GM12892 (cell line): Measurements from ENCODE around the gene PANK4.
A peak's percentile ranks its signal among the peaks of the same experiment; 100 is the strongest.

ENCODE experiments used
- DNase-seq: peaks from one replicate; pipeline ENCODE4 v3.0.0; 2011; ENCODE audit not compliant: insufficient read length
- FAIRE-seq: peaks from 2 replicates; lab custom pipeline; 2011; peaks lifted over from hg19 to GRCh38; lab: Jason Lieb, UNC
- POLR2A ChIP-seq: IDR thresholded peaks from 2 replicates; pipeline ENCODE4 v1.6.1; 2011; ENCODE audit warnings: low read depth, low read length, control low read depth
- POLR2AphosphoS5 ChIP-seq: IDR thresholded peaks from 2 replicates; pipeline ENCODE4 v1.6.1; 2011; ENCODE audit warnings: low read depth, low read length, control low read depth
- TAF1 ChIP-seq: IDR thresholded peaks from 2 replicates; pipeline ENCODE4 v1.6.1; 2011; ENCODE audit warnings: low read depth, mild to moderate bottlenecking, control low read depth, low read length, borderline replicate concordance

The PANK4 gene

GRCh38 chr1:2547210-2548067 lies 21.0 kb upstream of the PANK4 start:
- TF ChIP-seq POLR2A (peak; percentile 31; the same call in 1 of the 2 replicates), POLR2AphosphoS5 (no peak; the same call in 1 of the 2 replicates), TAF1 (0 out of 2 replicates have a peak, but pooled peaks have one; percentile 46)
- FAIRE-seq (peak; percentile 91), DNase-seq (peak; percentile 66)

- no peak; the same call in 1 of the 2 replicates for TF ChIP-seq POLR2AphosphoS5
- no peak for TF ChIP-seq POLR2A
- TF ChIP-seq TAF1 = no peak
- DNase-seq = peak; percentile 90
- peak; percentile 95 for FAIRE-seq
Observed at GRCh38 chr1:2546515-2547209, 20.3 kb upstream of the PANK4 start.

GRCh38 chr1:2545754-2546514 lies 19.5 kb upstream of the PANK4 start:
- DNase-seq (peak; percentile 98), FAIRE-seq (peak; percentile 87)
- TF ChIP-seq POLR2AphosphoS5 (peak; percentile 86), POLR2A (peak; percentile 93), TAF1 (peak; percentile 50; the same call in 1 of the 2 replicates)

GRCh38 chr1:2544875-2545640 lies 18.7 kb upstream of the PANK4 start:
- TF ChIP-seq POLR2AphosphoS5 (no peak), TAF1 (no peak), POLR2A (no peak)
- no peak for DNase-seq
- no peak for FAIRE-seq

GRCh38 chr1:2544093-2544874 lies 17.9 kb upstream of the PANK4 start:
- DNase-seq (no peak), FAIRE-seq (no peak)
- TF ChIP-seq TAF1 (no peak), POLR2AphosphoS5 (no peak), POLR2A (no peak)

- TF ChIP-seq POLR2AphosphoS5 = no peak
- TF ChIP-seq POLR2A = no peak
- FAIRE-seq = no peak
Observed at GRCh38 chr1:2543543-2544092, 17.2 kb upstream of the PANK4 start.

GRCh38 chr1:2542246-2542915 lies 16.0 kb upstream of the PANK4 start:
- FAIRE-seq = no peak
- no peak for DNase-seq
- TF ChIP-seq POLR2A (no peak), POLR2AphosphoS5 (no peak), TAF1 (no peak)

More at GRCh38 chr1:2543543-2544092, 17.2 kb upstream of the PANK4 start:
- no peak for DNase-seq

GRCh38 chr1:2541619-2542245 lies 15.3 kb upstream of the PANK4 start:
- TF ChIP-seq POLR2A (no peak), TAF1 (no peak), POLR2AphosphoS5 (no peak)
- FAIRE-seq = no peak

More at GRCh38 chr1:2541619-2542245, 15.3 kb upstream of the PANK4 start:
- no peak for DNase-seq
